ENCODE results near the gene PITPNM3. TPM values are rescaled to one million over a fixed set of nuclear protein-coding genes. Genes with fewer than 3 reads are reported as not detected.

Gene PITPNM3
- total and polyA plus RNA-seq, 2 experiments from 2014 or later: 1.0 to 1.5 TPM

DNA sequence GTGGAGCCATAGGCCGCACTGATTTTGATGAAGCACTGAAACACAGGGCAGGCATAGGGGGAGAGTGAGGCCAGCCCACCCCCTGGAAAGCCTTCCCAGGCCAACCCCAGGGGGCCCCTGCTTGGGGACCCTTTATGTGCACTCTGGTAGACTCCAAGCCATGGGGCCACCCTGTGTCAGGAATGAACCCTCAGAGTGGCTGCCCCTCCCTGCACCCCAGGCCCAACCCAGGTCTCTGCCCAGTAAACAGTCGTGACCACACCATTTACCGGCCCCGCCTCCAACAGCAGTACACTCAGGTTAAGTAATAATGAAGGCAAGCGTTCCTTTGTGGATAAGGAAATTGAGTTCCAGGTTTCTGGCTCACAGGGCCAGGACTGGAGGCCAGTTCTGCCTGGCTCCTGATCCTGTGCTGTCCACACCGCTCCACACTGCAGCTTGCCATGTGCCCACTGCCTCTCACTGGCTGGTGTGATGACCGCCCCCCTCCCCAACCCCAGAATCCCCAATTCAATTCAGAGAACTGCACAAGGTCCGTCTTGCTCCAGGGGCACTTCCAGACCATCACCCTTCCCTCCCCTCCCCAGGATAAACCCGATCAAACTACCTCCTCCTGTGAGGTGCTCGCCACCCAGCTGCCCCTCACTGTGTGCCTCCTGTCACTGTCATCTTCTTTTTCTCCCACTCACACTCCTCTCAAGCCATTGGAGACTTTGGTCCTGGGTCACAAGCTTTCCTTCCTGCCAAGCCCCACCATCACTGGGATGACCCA lies 98.5 kb downstream of the PITPNM3 start (continued):
- TF ChIP-seq, protein P1, sequence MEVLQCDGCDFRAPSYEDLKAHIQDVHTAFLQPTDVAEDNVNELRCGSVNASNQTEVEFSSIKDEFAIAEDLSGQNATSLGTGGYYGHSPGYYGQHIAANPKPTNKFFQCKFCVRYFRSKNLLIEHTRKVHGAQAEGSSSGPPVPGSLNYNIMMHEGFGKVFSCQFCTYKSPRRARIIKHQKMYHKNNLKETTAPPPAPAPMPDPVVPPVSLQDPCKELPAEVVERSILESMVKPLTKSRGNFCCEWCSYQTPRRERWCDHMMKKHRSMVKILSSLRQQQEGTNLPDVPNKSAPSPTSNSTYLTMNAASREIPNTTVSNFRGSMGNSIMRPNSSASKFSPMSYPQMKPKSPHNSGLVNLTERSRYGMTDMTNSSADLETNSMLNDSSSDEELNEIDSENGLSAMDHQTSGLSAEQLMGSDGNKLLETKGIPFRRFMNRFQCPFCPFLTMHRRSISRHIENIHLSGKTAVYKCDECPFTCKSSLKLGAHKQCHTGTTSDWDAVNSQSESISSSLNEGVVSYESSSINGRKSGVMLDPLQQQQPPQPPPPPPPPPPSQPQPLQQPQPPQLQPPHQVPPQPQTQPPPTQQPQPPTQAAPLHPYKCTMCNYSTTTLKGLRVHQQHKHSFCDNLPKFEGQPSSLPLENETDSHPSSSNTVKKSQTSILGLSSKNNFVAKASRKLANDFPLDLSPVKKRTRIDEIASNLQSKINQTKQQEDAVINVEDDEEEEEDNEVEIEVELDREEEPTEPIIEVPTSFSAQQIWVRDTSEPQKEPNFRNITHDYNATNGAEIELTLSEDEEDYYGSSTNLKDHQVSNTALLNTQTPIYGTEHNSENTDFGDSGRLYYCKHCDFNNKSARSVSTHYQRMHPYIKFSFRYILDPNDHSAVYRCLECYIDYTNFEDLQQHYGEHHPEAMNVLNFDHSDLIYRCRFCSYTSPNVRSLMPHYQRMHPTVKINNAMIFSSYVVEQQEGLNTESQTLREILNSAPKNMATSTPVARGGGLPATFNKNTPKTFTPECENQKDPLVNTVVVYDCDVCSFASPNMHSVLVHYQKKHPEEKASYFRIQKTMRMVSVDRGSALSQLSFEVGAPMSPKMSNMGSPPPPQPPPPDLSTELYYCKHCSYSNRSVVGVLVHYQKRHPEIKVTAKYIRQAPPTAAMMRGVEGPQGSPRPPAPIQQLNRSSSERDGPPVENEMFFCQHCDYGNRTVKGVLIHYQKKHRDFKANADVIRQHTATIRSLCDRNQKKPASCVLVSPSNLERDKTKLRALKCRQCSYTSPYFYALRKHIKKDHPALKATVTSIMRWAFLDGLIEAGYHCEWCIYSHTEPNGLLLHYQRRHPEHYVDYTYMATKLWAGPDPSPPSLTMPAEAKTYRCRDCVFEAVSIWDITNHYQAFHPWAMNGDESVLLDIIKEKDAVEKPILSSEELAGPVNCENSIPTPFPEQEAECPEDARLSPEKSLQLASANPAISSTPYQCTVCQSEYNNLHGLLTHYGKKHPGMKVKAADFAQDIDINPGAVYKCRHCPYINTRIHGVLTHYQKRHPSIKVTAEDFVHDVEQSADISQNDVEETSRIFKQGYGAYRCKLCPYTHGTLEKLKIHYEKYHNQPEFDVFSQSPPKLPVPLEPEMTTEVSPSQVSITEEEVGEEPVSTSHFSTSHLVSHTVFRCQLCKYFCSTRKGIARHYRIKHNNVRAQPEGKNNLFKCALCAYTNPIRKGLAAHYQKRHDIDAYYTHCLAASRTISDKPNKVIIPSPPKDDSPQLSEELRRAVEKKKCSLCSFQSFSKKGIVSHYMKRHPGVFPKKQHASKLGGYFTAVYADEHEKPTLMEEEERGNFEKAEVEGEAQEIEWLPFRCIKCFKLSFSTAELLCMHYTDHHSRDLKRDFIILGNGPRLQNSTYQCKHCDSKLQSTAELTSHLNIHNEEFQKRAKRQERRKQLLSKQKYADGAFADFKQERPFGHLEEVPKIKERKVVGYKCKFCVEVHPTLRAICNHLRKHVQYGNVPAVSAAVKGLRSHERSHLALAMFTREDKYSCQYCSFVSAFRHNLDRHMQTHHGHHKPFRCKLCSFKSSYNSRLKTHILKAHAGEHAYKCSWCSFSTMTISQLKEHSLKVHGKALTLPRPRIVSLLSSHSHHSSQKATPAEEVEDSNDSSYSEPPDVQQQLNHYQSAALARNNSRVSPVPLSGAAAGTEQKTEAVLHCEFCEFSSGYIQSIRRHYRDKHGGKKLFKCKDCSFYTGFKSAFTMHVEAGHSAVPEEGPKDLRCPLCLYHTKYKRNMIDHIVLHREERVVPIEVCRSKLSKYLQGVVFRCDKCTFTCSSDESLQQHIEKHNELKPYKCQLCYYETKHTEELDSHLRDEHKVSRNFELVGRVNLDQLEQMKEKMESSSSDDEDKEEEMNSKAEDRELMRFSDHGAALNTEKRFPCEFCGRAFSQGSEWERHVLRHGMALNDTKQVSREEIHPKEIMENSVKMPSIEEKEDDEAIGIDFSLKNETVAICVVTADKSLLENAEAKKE (CRISPR knock-in tag; IDR thresholded peaks at IDR 0.05): no peak
- TF ChIP-seq EZH2 (IDR thresholded peaks at IDR 0.05; ENCODE audit: low read depth, unreplicated experiment) (no peak), NANOG (IDR thresholded peaks at IDR 0.05; ENCODE audit: borderline replicate concordance) (no peak), EZH2phosphoT487 (IDR thresholded peaks at IDR 0.05; ENCODE audit: unreplicated experiment) (no peak), POLR2AphosphoS5 (IDR thresholded peaks at IDR 0.05; ENCODE audit: low read depth) (no peak)
- TF ChIP-seq, protein P2, sequence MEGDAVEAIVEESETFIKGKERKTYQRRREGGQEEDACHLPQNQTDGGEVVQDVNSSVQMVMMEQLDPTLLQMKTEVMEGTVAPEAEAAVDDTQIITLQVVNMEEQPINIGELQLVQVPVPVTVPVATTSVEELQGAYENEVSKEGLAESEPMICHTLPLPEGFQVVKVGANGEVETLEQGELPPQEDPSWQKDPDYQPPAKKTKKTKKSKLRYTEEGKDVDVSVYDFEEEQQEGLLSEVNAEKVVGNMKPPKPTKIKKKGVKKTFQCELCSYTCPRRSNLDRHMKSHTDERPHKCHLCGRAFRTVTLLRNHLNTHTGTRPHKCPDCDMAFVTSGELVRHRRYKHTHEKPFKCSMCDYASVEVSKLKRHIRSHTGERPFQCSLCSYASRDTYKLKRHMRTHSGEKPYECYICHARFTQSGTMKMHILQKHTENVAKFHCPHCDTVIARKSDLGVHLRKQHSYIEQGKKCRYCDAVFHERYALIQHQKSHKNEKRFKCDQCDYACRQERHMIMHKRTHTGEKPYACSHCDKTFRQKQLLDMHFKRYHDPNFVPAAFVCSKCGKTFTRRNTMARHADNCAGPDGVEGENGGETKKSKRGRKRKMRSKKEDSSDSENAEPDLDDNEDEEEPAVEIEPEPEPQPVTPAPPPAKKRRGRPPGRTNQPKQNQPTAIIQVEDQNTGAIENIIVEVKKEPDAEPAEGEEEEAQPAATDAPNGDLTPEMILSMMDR (conservative IDR thresholded peaks at IDR 0.05; ENCODE audit: low read depth in 2 of 2): no peak
